HTERT RPE-1 (cell line): ENCODE measurements around the gene APOBEC3C.
"Not testable (repeated sequence)": the region's sequence is repeated elsewhere in the genome, so short reads cannot be mapped to it uniquely, and the experiment has no call there.

Experiments used
- in situ Hi-C: fragments of 300-500 bp; cut with MboI; formaldehyde crosslinking; loops from 4 replicates; pipeline ENCODE4 v1.14.3; 2020; ENCODE audit warnings: low sequenced_read_pairs

Gene APOBEC3C

DNA sequence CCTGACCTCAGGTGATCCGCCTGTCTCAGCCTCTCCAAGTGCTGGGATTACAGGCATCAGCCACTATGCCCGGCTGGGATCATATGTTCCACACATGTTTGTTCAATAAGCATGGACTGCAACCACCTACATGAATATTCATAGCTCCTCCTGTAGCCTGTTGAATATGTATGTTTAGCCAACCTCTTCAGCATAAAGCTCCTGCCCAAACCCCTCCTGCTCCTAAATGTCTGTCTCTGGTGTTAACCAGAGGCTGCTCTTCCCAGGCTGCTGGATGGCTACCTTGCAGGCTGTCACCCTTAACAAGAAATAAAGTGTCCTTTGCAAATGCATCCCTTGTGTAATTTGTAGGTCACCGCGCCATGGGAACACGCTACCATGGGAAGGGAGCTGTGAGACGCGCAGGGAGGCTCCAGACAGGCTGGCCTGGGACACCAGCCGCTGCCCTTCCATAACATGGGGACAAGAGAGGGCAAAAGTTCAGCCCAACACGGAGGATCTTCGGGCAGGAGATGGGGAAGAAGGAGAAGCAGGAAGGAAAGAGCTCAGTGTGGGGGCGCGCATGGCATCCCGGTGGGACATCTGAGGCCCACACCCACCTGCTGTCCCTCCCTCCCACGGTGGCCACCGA lies 6.1 kb downstream of the APOBEC3C start:
- in situ Hi-C loops, result not testable (repeated sequence)

DNA sequence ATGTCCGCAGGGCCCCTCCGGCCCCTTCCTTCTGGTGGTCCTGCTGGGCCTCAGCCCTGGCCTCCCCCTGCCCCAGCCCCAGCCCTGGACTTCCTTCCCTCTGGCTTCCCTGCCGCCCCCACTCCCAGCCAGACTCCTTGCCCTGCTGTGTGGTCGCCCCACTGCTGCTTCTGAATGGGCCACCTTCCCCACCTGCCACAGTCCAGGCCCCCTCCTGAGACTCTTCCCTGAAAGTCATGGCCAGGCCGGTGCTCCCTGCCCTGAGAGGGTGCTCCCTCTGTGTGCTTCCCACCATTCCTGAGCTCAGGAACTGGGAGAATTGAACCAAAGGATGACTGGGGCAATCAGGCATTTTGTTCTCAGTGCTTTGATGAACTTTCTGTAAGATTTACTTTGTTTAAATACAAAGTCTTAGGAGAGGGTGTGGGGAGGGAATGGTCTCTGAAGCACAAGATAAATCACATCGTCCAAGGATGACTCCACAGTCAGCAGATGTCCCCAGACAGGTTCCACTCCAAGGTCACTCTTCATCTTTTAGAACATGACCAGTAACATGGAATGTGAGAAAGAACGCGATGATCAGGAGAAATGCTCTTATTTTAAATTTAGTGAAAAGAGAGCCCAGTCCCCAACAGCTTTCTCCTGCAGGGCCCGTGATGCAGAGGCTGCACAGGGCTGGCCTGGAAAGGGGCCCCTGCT lies 7.6 kb downstream of the APOBEC3C start:
- in situ Hi-C loops, result no loop called here

DNA sequence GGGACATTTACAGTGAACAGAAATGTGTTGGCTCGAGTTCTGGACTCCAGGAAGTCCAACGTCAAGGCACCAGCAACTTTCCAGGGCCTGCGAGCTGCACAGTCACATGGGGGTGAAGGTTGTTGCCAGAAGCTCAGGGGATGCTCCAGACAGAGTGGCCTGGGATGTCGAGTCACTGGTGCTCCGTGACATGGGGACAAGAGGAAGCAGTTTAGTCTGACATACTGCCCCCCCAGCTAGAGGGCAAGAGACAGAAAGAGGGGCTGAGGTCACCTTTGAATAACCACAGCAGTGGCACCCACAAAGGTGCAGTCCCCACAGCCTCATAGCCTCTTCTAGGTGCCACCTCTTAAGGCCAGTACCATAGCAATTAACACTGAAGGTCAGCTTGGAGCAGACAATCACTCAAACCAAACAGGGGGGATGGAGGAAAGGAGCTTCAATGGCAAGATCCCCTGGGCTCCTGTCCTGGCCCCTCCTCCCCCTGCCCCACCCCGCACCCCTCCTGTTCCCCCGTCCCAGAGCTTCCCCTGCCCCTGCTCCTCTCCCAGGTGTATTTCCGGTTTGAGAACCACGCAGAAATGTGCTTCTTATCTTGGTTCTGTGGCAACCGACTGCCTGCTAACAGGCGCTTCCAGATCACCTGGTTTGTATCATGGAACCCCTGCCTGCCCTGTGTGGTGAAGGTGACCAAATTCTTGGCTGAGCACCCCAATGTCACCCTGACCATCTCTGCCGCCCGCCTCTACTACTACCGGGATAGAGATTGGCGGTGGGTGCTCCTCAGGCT lies 10.7 kb downstream of the APOBEC3C start:
- in situ Hi-C loops, result no loop called here

DNA sequence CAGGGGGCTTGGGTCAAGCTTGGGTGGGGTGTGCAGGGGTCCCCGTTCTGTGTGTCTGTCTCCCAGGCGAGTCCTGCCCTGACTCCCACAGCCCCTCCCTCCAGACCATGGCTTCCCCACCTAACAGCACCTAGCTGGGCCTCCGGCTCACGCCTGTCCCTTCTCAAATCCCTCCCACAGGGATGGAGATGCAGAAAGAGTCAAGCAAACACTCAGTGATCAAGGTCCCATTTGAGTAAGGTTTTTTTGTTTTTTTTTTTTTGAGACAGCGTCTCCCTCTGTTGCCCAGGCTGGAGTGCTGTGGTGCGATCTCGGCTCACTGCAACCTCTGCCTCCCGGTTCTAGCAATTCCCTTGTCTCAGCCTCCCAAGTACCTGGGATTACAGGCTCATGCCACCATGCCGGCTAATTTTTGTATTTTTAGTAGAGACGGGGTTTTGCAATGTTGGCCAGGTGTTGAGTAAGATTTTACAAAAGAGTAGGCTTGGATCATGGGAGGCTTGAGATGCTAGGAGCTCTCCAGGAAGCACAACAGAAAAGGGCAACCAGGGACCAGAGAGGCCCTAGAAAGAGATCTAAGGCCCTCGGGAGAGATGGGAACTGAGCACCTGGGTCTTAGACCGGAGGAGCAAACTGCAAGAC lies 12.6 kb downstream of the APOBEC3C start:
- in situ Hi-C loops, result no loop called here

DNA sequence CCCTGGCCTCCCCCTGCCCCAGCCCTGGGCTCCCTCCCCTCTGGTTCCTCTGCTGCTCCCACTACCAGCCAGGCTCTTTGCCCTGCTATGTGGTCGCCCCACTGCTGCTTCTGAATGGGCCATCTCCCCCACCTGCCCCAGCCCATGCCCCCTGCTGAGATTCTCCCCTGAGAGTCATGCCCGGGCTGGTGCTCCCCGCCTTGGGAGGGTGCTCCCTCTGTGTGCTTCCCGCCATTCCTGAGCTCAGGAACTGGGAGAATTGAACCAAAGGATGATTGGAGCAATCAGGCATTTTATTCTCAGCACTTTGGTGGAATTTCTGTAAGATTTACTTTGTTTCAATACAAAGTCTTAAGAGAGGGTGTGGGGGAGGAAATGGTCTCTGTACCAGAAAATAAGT lies 13.7 kb downstream of the APOBEC3C start:
- in situ Hi-C loops, result no loop called here

DNA sequence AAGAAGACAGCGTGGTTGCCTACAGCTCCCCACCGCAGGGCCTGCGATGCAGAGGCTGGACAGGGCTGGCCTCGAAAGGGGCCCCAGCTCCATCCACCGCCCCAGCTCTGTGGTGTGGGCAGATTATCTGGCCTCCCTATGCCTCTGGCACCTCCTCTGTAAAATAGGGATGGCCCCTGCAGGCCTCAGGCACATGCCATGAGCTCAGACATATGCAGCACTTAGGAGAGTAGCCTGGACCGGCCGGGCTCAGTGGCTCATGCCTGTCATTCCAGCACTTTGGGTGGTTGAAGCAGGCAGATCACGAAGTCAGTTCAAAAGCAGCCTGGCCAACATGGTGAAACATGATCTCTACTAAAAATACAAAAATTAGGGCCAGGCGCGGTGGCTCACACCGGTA lies 14.2 kb downstream of the APOBEC3C start:
- in situ Hi-C loops, result no loop called here

DNA sequence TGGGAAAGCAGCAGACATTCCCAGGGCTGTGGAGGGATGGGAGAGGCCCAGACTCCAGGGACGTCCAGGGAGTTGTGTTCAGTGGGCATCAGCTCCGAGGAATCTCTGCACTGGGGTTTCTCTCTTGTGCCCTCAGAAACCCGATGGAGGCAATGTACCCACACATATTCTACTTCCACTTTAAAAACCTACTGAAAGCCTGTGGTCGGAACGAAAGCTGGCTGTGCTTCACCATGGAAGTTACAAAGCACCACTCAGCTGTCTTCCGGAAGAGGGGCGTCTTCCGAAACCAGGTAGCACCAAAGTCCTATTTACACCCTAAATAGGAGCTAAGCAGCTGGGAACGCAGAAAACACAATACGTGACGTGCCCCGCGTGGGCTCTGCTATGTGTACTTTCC lies 15.2 kb downstream of the APOBEC3C start:
- in situ Hi-C loops, result no loop called here

DNA sequence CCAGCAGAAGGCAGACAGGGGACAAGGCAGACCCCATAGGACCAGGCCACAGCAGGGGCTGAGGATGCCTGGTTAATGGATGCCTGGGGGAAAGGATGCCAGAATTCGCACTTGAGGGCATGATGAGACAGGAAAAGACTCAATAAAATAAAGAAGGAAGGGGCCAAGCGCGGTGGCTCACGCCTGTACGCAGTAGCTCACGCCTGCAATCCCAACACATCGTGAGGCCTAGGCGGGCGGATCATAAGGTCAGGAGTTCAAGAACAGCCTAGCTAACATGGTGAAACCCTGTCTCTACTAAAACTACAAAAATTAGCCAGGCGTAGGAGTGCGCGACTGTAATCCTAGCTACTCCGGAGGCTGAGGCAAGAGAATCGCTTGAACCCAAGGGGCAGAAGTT lies 16.6 kb downstream of the APOBEC3C start:
- in situ Hi-C loops, result no loop called here

DNA sequence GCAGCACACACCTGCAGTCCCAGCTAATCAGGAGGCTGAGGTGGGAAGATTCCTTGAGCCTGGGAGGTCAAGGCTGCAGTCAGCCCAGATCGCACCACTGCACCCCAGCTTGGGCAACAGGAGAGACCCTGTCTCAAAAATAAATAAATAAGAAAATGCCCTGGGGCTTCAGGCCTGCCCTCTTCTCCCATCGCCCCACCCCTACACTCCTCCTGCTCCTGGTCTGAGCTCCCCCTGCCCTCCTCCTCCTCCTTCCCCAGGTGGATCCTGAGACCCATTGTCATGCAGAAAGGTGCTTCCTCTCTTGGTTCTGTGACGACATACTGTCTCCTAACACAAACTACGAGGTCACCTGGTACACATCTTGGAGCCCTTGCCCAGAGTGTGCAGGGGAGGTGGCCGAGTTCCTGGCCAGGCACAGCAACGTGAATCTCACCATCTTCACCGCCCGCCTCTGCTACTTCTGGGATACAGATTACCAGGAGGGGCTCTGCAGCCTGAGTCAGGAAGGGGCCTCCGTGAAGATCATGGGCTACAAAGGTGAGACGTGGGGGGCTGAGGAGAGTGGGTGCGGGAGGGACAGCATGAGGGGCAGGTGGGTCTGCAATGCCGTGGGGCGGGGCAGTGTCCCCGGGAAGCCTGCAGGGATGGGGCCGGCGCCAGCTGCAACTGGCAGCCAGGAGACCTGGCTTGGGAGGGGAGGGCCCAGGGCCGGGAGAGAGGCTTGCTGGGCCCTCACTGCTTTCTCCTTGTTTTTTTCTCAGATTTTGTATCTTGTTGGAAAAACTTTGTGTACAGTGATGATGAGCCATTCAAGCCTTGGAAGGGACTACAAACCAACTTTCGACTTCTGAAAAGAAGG lies 17.6 kb downstream of the APOBEC3C start:
- in situ Hi-C loops, result not testable (repeated sequence)

DNA sequence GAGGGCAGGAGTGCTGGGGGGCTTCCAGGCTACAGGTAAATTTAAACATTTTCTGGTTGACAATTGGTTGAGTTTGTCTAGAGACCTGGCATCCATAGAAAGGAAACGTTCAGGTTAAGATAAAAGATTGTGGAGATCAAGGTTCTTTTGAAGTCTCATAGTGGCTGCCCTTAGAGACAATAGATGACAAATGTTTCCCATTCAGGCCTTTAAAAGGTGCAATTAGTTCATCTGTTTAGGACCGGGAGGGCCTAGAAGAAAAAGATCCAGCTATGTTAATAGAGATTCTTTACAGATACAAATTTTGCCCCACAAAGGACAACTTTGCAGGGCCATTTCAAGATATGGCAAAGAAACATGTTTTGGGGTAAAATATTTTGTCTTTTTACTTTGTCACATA lies 23.0 kb downstream of the APOBEC3C start:
- in situ Hi-C loops, result not testable (repeated sequence)

DNA sequence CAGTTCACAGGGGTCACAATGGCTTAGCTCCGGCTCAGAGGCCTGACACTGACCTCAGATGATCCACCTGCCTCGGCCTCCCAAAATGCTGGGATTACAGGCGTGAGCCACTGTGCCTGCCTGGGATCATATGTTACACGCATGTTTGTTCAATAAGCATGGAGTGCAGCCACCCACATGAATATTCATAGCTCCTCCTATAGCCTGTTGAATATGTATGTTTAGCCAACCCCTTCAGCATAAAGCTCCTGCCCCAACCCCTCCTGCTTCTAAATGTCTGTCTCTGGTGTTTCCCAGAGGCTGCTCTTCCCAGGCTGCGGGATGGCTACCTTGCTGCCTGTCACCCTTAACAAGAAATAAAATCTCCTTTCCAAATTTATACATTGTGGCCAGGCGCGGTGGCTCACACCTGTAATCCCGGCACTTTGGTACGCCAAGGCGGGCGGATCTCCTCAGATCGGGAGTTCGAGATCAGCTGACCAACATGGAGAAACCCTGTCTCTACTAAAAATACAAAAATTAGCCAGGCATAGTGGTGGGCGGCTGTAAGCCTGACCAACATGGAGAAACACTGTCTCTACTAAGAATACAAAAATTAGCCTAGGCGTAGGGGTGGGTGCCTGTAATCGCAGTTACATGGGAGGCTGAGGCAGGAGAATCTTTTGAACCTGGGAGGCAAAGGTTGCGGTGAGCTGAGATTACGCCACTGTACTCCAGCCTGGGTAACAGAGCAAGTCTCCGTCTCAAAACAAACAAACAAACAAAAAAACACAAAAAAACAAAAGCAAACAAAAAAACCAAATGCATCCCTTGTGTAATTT lies 25.5 kb downstream of the APOBEC3C start:
- in situ Hi-C loops, result no loop called here

DNA sequence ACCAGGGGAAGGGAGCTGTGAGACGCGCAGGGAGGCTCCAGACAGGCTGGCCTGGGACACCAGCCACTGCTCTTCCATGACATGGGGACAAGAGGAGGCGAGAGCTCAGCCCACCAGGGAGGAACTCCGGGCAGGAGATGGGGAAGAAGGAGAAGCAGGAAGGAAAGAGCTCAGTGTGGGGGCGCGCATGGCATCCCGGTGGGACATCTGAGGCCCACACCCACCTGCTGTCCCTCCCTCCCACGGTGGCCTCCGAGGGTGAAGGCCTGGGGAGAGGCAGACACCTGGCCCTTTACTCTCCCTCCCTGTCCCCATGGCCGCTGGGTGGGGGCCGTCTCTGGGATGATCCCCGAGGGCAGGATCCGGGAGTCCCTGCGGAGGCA lies 26.1 kb downstream of the APOBEC3C start:
- in situ Hi-C loops, result not testable (repeated sequence)

DNA sequence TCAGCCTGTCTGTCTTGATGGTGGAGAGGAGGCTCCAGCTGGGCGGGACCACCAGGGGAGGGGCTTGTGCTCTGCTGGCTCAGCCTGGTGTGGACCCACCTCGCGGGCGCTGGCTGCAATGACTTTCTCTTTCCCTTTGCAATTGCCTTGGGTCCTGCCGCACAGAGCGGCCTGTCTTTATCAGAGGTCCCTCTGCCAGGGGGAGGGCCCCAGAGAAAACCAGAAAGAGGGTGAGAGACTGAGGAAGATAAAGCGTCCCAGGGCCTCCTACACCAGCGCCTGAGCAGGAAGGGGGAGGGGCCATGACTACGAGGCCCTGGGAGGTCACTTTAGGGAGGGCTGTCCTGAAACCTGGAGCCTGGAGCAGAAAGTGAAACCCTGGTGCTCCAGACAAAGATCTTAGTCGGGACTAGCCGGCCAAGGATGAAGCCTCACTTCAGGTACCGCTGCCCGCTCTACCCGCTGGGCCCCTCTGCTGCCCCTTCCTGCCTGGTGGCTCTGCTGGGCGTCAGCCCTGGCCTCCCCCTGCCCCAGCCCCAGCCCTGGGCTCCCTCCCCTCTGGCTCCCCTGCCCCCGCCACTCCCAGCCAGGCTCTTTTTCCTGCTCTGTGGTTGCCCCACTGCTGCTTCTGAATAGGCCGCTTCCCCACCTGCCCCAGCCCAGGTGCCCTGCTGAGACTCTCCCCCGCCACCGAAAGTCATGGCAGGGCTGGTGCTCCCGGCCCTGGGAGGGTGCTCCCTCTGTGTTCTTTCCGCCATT lies 26.7 kb downstream of the APOBEC3C start, which contains the start of gene APOBEC3F:
Gene APOBEC3F (plus strand): TSS at position 327 of the 759 bp plus-strand sequence. CDS start 97 bp downstream, at position 424.
- in situ Hi-C loops, result not testable (repeated sequence)

DNA sequence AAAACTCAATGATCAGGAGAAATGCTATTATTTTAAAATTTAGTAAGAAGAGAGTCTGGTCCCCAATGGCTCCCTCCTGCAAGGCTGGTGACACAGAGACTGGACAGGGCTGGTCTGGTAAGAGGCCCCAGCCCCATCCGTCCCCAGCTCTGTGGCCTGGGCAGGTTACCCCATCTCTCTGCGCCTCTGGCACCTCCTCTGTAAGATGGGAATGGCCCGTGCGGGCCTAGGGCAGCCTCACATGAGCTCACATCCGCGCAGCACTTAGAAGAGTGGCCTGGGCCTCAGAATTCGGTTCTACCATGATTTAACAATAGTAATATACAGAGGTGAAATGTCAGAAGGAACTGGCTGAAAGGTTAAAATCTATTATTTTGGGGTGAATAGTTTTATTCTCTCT lies 27.9 kb downstream of the APOBEC3C start:
- in situ Hi-C loops, result no loop called here

DNA sequence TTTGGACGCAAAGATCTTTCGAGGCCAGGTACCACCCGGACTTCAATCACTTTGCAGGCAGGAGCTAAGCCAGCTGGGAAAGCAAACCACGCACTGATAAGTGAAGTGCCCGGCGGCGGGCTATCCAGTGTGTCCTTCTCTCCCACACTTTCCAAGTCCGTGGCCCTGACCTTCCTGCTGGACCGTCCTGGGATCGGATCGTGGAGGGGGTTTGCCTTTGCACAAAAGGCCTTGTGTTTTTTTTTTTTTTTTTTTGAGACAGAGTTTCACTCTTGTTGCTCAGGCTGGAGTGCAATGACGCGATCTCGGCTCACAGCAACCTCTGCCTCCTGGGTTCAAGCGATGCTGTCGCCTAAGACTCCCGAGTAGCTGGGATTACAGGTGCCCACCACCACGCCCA lies 29.0 kb downstream of the APOBEC3C start:
- in situ Hi-C loops, result not testable (repeated sequence)

DNA sequence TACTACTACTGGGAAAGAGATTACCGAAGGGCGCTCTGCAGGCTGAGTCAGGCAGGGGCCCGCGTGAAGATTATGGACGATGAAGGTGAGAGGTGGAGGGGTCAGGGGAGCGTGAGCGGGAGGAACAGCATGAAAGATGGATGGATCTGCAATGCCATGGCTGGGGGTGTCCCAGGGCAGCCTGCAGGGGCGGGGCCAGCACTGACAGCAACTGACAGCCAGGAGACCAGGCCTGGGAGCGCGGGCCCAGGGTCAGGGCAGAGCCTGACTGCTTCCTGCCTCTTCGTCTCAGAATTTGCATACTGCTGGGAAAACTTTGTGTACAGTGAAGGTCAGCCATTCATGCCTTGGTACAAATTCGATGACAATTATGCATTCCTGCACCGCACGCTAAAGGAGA lies 31.1 kb downstream of the APOBEC3C start:
- in situ Hi-C loops, result not testable (repeated sequence)

DNA sequence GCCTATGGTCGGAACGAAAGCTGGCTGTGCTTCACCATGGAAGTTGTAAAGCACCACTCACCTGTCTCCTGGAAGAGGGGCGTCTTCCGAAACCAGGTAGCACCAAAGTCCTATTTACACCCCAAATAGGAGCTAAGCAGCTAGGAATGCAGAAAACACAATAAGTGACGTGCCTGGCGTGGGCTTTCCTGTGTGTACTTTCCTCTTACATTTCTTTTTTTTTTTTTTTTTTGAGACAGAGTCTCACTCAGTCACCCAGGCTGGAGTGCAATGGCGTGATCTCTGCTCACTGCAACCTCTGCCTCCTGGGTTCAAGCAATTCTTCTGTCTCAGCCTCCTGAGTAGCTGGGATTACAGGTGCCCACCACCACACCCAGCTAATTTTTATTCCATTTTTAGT lies 35.4 kb downstream of the APOBEC3C start:
- in situ Hi-C loops, result not testable (repeated sequence)

DNA sequence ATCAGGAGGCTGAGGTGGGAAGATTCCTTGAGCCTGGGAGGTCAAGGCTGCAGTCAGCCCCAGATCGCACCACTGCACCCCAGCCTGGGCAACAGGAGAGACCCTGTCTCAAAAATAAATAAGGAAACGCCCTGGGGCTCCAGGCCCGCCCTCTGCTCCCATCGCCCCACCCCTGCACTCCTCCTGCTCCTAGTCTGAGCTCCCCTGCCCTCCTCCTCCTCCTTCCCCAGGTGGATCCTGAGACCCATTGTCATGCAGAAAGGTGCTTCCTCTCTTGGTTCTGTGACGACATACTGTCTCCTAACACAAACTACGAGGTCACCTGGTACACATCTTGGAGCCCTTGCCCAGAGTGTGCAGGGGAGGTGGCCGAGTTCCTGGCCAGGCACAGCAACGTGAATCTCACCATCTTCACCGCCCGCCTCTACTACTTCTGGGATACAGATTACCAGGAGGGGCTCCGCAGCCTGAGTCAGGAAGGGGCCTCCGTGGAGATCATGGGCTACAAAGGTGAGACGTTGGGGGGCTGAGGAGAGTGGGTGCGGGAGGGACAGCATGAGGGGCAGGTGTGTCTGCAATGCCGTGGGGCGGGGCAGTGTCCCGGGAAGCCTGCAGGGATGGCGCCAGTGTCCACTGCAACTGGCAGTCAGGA lies 37.9 kb downstream of the APOBEC3C start:
- in situ Hi-C loops, result not testable (repeated sequence)
